Measurements from ENCODE around the gene OR52W1. TPM values are rescaled to one million over a fixed set of nuclear protein-coding genes. Genes with fewer than 3 reads are reported as not detected.

Gene OR52W1
- total RNA-seq, 1 donor from 2014 or later = not detected

Other genes starting within 250 kb of the OR52W1 start
- gene OR56A5, start 230.7 kb upstream of the OR52W1 start, total RNA-seq = not detected in 2 replicates
- not detected in 2 replicates for gene OR52L1, start 212.2 kb upstream of the OR52W1 start, total RNA-seq
- gene OR56A4, start 192.3 kb upstream of the OR52W1 start, total RNA-seq = 0.08 and 0.10 TPM in 2 replicates
- not detected in 2 replicates for gene OR56A1, start 168.5 kb upstream of the OR52W1 start, total RNA-seq
- not detected in 2 replicates for gene OR56B4, start 91.5 kb upstream of the OR52W1 start, total RNA-seq
- gene OR52B2, start 28.9 kb upstream of the OR52W1 start, total RNA-seq = not detected in 2 replicates
- gene C11orf42, start 6.3 kb downstream of the OR52W1 start, total RNA-seq = not detected in 2 replicates
- gene FHIP1B, start 35.4 kb downstream of the OR52W1 start, total RNA-seq = 23.3 and 25.6 TPM in 2 replicates
- gene CNGA4, start 39.9 kb downstream of the OR52W1 start, total RNA-seq = not detected in 2 replicates
- not detected in 2 replicates for gene CCKBR, start 60.6 kb downstream of the OR52W1 start, total RNA-seq
- gene CAVIN3, start 121.3 kb downstream of the OR52W1 start, total RNA-seq = 30.7 and 32.0 TPM in 2 replicates
- gene SMPD1, start 191.2 kb downstream of the OR52W1 start, total RNA-seq = 93.0 and 106 TPM in 2 replicates
- 52.5 and 57.7 TPM in 2 replicates for gene APBB1, start 219.9 kb downstream of the OR52W1 start, total RNA-seq
- 1.4 and 1.9 TPM in 2 replicates for gene HPX, start 241.8 kb downstream of the OR52W1 start, total RNA-seq